ENCODE data around the gene MAGI2. TPM values are rescaled to one million over a fixed set of nuclear protein-coding genes. Genes with fewer than 3 reads are reported as not detected.

MAGI2 gene
- total RNA-seq, 1 experiment from 2014 or later: 14.3 TPM

DNA sequence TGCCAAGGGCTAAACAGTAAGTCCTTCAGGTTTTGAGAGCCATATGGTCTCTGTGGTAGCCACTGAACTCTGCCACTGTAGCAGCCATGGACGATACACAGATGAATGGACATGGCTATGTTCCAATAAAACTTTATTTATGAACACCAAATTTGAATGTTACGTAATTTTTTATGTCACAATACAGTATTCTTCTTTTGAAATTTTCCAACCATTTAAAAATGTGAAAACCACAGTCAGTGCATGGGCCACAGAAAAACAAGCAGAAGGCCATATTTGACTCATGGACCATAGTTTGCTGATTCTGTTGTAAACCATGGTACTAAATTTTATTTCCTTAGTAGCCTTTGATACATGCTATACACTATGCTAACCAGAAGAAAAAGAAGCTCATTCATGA lies 361.8 kb downstream of the MAGI2 start:
- Histone ChIP-seq H3K27me3 (ENCODE audit: insufficient read depth, low read length) (no peaks in the 10 kb centered on the region), H2AK5ac (ENCODE audit: insufficient read length, low read length) (no peak overlapping the region), H4K5ac (ENCODE audit: insufficient read length, low read depth, low read length) (no peak overlapping the region), H4K91ac (ENCODE audit: insufficient read length, low read depth, low read length) (no peak overlapping the region), H3K79me1 (ENCODE audit: insufficient read depth, low read depth, low read length, poor library complexity, severe bottlenecking) (no peaks in the 10 kb centered on the region), H2BK120ac (ENCODE audit: low read depth, low read length, poor library complexity, severe bottlenecking) (no peak overlapping the region), H2BK12ac (ENCODE audit: insufficient read length, low read depth, low read length) (no peak overlapping the region), H3K23me2 (ENCODE audit: insufficient read length, low read depth, low read length, poor library complexity, severe bottlenecking) (no peaks in the 10 kb centered on the region), H2AFZ (ENCODE audit: low read length) (no peak overlapping the region), H3K23ac (ENCODE audit: insufficient read length, low read depth, low read length) (no peak overlapping the region), H4K8ac (replicated peaks; ENCODE audit: insufficient read length, low read depth, low read length) (no peak overlapping the region), H3K4me1 (ENCODE audit: insufficient read depth, low read length) (no peaks in the 10 kb centered on the region), H3T11ph (ENCODE audit: low read length) (no peak overlapping the region), H3K18ac (ENCODE audit: insufficient read length, low read depth, low read length) (no peak overlapping the region), H3K4me2 (ENCODE audit: insufficient read depth, insufficient read length, low read length) (no peak overlapping the region), H3K14ac (ENCODE audit: insufficient read depth, low read length) (no peak overlapping the region), H3K56ac (ENCODE audit: insufficient read length, low read depth, low read length) (no peak overlapping the region), H3K4ac (ENCODE audit: low read depth, low read length) (no peak overlapping the region), H2BK5ac (ENCODE audit: insufficient read length, low read length) (no peak overlapping the region), H2BK20ac (ENCODE audit: low read depth, low read length, poor library complexity, severe bottlenecking) (no peak overlapping the region), H3K27ac (ENCODE audit: insufficient read length, low read depth, low read length) (no peak overlapping the region), H4K20me1 (ENCODE audit: control insufficient read depth, insufficient read depth, insufficient read length) (no peaks in the 10 kb centered on the region), H2BK15ac (ENCODE audit: low read depth, low read length) (no peak overlapping the region), H3K79me2 (ENCODE audit: insufficient read depth, low read length) (no peaks in the 10 kb centered on the region), H3K9ac (ENCODE audit: extremely low read depth, insufficient read length, low read length) (no peak overlapping the region), H3K9me3 (ENCODE audit: control insufficient read depth, low read depth, low read length) (no peaks in the 10 kb centered on the region)
- TF ChIP-seq, protein P1, sequence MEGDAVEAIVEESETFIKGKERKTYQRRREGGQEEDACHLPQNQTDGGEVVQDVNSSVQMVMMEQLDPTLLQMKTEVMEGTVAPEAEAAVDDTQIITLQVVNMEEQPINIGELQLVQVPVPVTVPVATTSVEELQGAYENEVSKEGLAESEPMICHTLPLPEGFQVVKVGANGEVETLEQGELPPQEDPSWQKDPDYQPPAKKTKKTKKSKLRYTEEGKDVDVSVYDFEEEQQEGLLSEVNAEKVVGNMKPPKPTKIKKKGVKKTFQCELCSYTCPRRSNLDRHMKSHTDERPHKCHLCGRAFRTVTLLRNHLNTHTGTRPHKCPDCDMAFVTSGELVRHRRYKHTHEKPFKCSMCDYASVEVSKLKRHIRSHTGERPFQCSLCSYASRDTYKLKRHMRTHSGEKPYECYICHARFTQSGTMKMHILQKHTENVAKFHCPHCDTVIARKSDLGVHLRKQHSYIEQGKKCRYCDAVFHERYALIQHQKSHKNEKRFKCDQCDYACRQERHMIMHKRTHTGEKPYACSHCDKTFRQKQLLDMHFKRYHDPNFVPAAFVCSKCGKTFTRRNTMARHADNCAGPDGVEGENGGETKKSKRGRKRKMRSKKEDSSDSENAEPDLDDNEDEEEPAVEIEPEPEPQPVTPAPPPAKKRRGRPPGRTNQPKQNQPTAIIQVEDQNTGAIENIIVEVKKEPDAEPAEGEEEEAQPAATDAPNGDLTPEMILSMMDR (conservative IDR thresholded peaks at IDR 0.05): no peak
- Mint-ChIP-seq H3K36me3 (ENCODE audit: insufficient read depth in 1 of 3, low read depth in 3 of 3) (no peaks in the 10 kb centered on the region), H3K27me3 (ENCODE audit: low read depth) (no peaks in the 10 kb centered on the region), H3K9me3 (peaks cover 3% of the 10 kb centered on the region in 2 experiments; a peak in 4 of 5 replicates), H3K4me3 (no peak overlapping the region), H3K27ac (no peak overlapping the region), H3K4me1 (no peaks in the 10 kb centered on the region)
- no peak for DNase-seq
- WGBS (ENCODE audit: extremely low coverage, insufficient read length, low lambda C conversion rate): no CpG with 5 or more reads among the region's 2 CpGs
